Neural progenitor cell (in vitro differentiated cells): Measurements from ENCODE around the gene SPRY2. TPM values are rescaled to one million over a fixed set of nuclear protein-coding genes. Genes with fewer than 3 reads are reported as not detected.

Experiments
- DNase-seq: peaks from one replicate; pipeline ENCODE4 v3.0.0-alpha.2; 2016; ENCODE audit warnings: low spot score
- H2AFZ ChIP-seq: fragments of 200-600 bp; sonication (generic); replicated peaks from 2 replicates; pipeline ENCODE4 v1.6.1; 2016; ENCODE audit warnings: antibody characterized with exemption
- H3F3A ChIP-seq: fragments of 200-600 bp; sonication (generic); 2 replicates; pipeline ENCODE4 v1.6.1; 2016; ENCODE audit warnings: antibody characterized with exemption, low read depth
- H3K27ac ChIP-seq: fragments of 200-600 bp; sonication (generic); 2 replicates; pipeline ENCODE4 v1.5.1; 2016; ENCODE audit warnings: mild to moderate bottlenecking
- H3K27me3 ChIP-seq: fragments of 200-600 bp; sonication (generic); 2 replicates; pipeline ENCODE4 v1.6.1; 2016; ENCODE audit warnings: mild to moderate bottlenecking, moderate library complexity
- H3K36me3 ChIP-seq: fragments of 200-600 bp; sonication (generic); 2 replicates; pipeline ENCODE4 v1.5.1; 2016
- H3K4me1 ChIP-seq: fragments of 200-600 bp; sonication (generic); 2 replicates; pipeline ENCODE4 v1.6.1; 2016; ENCODE audit warnings: mixed run types
- H3K4me2 ChIP-seq: fragments of 200-600 bp; sonication (generic); 2 replicates; pipeline ENCODE4 v1.6.1; 2016
- H3K4me3 ChIP-seq: fragments of 200-600 bp; sonication (generic); 2 replicates; pipeline ENCODE4 v1.5.1; 2016
- H3K79me2 ChIP-seq: fragments of 200-600 bp; sonication (generic); 2 replicates; pipeline ENCODE4 v1.6.1; 2016; ENCODE audit warnings: low read depth
- H3K9ac ChIP-seq: fragments of 200-600 bp; sonication (generic); 2 replicates; pipeline ENCODE4 v1.6.1; 2016
- H3K9me3 ChIP-seq: fragments of 200-600 bp; sonication (generic); 2 replicates; pipeline ENCODE4 v1.5.1; 2016; ENCODE audit warnings: low read depth
- H4K20me1 ChIP-seq: fragments of 200-600 bp; sonication (generic); 2 replicates; pipeline ENCODE4 v1.6.1; 2016; ENCODE audit warnings: low read depth
- H3K27ac Mint-ChIP-seq: 3 replicates; pipeline ENCODE4 v1.8.0; 2021; ENCODE audit warnings: mixed read lengths
- H3K27me3 Mint-ChIP-seq: 2 replicates; pipeline ENCODE4 v1.8.0; 2022; ENCODE audit warnings: low read depth, mild to moderate bottlenecking, inconsistent platforms, moderate library complexity, mixed read lengths; ENCODE audit not compliant: insufficient read depth
- H3K36me3 Mint-ChIP-seq: 3 replicates; pipeline ENCODE4 v1.8.0; 2021; ENCODE audit warnings: mixed read lengths
- H3K4me1 Mint-ChIP-seq: 3 replicates; pipeline ENCODE4 v1.8.0; 2021; ENCODE audit warnings: mixed read lengths
- H3K4me3 Mint-ChIP-seq: 3 replicates; pipeline ENCODE4 v1.8.0; 2021; ENCODE audit warnings: mild to moderate bottlenecking, moderate library complexity, mixed read lengths
- H3K9me3 Mint-ChIP-seq: 3 replicates; pipeline ENCODE4 v1.8.0; 2020; ENCODE audit warnings: mixed read lengths
- CTCF ChIP-seq: fragments of 200-600 bp; sonication (generic); IDR thresholded peaks from 2 replicates; pipeline ENCODE4 v1.5.1; 2017; ENCODE audit warnings: antibody characterized with exemption, mild to moderate bottlenecking
- EZH2 ChIP-seq: fragments of 200-600 bp; sonication (generic); IDR thresholded peaks from 2 replicates; pipeline ENCODE4 v1.6.1; 2017; ENCODE audit warnings: antibody characterized with exemption, mild to moderate bottlenecking, moderate library complexity
- EZH2phosphoT487 ChIP-seq: fragments of 200-600 bp; sonication (generic); IDR thresholded peaks from 2 replicates; pipeline ENCODE4 v1.6.1; 2017; ENCODE audit warnings: antibody characterized with exemption
- total RNA-seq: library from RNA; depleted of rRNA; stranded (reverse); fragments of >200 nt; gene quantifications from 2 replicates; pipeline ENCODE4 v1.2.3, GENCODE V29; 2015; ENCODE audit warnings: low replicate concordance

SPRY2 gene
- total RNA-seq, 1 donor from 2014 or later = 17.2 TPM

- no peaks in the 10 kb centered on the region for H3K9me3 ChIP-seq
- Mint-ChIP-seq H3K27ac (peak overlapping the region; percentile 69), H3K4me1 (peaks cover 33% of the 10 kb centered on the region), H3K9me3 (no peaks in the 10 kb centered on the region), H3K27me3 (no peaks in the 10 kb centered on the region), H3K4me3 (peak overlapping the region; percentile 69), H3K36me3 (peaks cover 48% of the 10 kb centered on the region)
- no peak for DNase-seq
- H3K4me3 ChIP-seq = no peak overlapping the region
- H3K4me1 ChIP-seq = peaks cover 13% of the 10 kb centered on the region
- H4K20me1 ChIP-seq = peaks cover 47% of the 10 kb centered on the region
- peaks cover 81% of the 10 kb centered on the region for H3K79me2 ChIP-seq
- H2AFZ ChIP-seq = no peak overlapping the region
- H3K27me3 ChIP-seq = no peaks in the 10 kb centered on the region
- peaks cover 8% of the 10 kb centered on the region for H3F3A ChIP-seq
- TF ChIP-seq EZH2 = no peak
- TF ChIP-seq CTCF = peak; percentile 14
- no peak for TF ChIP-seq EZH2phosphoT487
- no peak overlapping the region for H3K9ac ChIP-seq
- H3K4me2 ChIP-seq = no peak overlapping the region
- H3K27ac ChIP-seq = no peak overlapping the region
- H3K36me3 ChIP-seq = no peaks in the 10 kb centered on the region
Observed at GRCh38 chr13:80334597-80335260, 6.2 kb downstream of the SPRY2 start.

- no peak for DNase-seq
- Histone ChIP-seq H3K9me3 (no peaks in the 10 kb centered on the region), H2AFZ (no peak overlapping the region), H3K4me2 (no peak overlapping the region), H3K4me3 (no peak overlapping the region), H3K4me1 (peaks cover 5% of the 10 kb centered on the region), H3K9ac (no peak overlapping the region), H3K36me3 (no peaks in the 10 kb centered on the region), H3K27ac (no peak overlapping the region), H3F3A (no peaks in the 10 kb centered on the region), H3K79me2 (peaks cover 54% of the 10 kb centered on the region), H4K20me1 (peaks cover 19% of the 10 kb centered on the region), H3K27me3 (no peaks in the 10 kb centered on the region)
- Mint-ChIP-seq H3K9me3 (peaks cover 4% of the 10 kb centered on the region), H3K36me3 (peaks cover 55% of the 10 kb centered on the region), H3K27ac (no peak overlapping the region), H3K4me3 (no peak overlapping the region), H3K27me3 (no peaks in the 10 kb centered on the region), H3K4me1 (peaks cover 26% of the 10 kb centered on the region)
- TF ChIP-seq EZH2 (no peak), EZH2phosphoT487 (no peak), CTCF (no peak)
Observed at GRCh38 chr13:80331984-80332383, 8.9 kb downstream of the SPRY2 start.

GRCh38 chr13:80329250-80329649 lies 11.7 kb downstream of the SPRY2 start:
- TF ChIP-seq CTCF (no peak), EZH2phosphoT487 (no peak), EZH2 (no peak)
- Histone ChIP-seq H3F3A (no peaks in the 10 kb centered on the region), H3K4me1 (no peaks in the 10 kb centered on the region), H3K79me2 (peaks cover 27% of the 10 kb centered on the region), H3K9me3 (no peaks in the 10 kb centered on the region), H2AFZ (no peak overlapping the region), H3K27ac (no peak overlapping the region), H3K9ac (no peak overlapping the region), H3K4me2 (no peak overlapping the region), H4K20me1 (no peaks in the 10 kb centered on the region), H3K27me3 (no peaks in the 10 kb centered on the region), H3K4me3 (no peak overlapping the region), H3K36me3 (no peaks in the 10 kb centered on the region)
- H3K27me3 Mint-ChIP-seq = no peaks in the 10 kb centered on the region
- H3K4me3 Mint-ChIP-seq = no peak overlapping the region
- H3K27ac Mint-ChIP-seq = no peak overlapping the region
- no peak for DNase-seq
- H3K9me3 Mint-ChIP-seq = peaks cover 7% of the 10 kb centered on the region
- peaks cover 45% of the 10 kb centered on the region for H3K36me3 Mint-ChIP-seq
- H3K4me1 Mint-ChIP-seq = peaks cover 4% of the 10 kb centered on the region
